GM18909 (cell line): ENCODE measurements around the gene MAP3K14.

Experiments
- ATAC-seq: cut with Tn5 transposase; IDR thresholded peaks from one replicate; pipeline ENCODE4 v1.9.1; 2021; ENCODE audit warnings: mild to moderate bottlenecking; ENCODE audit not compliant: unreplicated experiment, poor library complexity

The MAP3K14 gene

GRCh38 chr17:45287526-45288500, 29.0 kb downstream of the MAP3K14 start:
- ATAC-seq: no peak

DNA sequence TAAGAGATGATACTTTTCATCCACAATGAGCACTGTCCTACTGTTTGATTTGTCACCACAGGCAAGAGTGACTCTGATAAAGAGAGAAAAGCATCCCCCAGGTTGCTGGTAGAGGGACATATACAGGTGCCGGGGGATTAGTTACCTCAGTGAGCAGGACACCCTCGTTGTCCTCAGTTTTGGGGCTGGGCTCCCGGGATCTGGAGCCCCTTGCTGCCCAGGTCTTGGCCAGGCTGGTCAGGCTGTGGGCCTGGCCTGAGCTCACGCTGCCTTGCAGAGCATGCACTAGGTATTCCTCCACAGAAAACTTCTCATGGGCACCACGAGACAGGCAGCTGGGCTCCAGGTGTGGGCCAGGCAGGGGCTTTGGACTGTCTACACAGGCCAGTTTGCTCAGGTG, 30.5 kb downstream of the MAP3K14 start:
- no peak for ATAC-seq

- ATAC-seq: no peak
These were observed 32.4 kb downstream of the MAP3K14 start for GRCh38 chr17:45284176-45285140.

DNA sequence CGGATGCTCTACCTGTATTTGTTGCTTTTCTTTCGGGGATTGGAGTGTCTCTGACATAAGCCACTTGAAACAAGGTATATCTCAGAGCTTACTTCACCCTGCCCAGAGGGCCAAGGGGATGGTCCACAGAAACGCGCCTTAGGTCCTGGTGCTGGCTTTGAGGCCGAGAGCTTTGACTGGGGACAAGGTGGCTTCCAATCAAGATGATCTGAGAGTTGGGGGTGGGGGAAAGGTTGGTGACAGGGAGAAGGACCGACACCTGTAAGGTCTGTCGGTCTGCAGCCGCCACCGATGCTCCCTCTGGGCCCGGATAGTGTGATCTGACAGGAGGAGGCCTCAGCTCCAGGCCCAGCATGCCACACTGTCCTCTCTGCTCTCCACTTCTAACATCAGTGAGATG, 33.1 kb downstream of the MAP3K14 start:
- no peak for ATAC-seq

DNA sequence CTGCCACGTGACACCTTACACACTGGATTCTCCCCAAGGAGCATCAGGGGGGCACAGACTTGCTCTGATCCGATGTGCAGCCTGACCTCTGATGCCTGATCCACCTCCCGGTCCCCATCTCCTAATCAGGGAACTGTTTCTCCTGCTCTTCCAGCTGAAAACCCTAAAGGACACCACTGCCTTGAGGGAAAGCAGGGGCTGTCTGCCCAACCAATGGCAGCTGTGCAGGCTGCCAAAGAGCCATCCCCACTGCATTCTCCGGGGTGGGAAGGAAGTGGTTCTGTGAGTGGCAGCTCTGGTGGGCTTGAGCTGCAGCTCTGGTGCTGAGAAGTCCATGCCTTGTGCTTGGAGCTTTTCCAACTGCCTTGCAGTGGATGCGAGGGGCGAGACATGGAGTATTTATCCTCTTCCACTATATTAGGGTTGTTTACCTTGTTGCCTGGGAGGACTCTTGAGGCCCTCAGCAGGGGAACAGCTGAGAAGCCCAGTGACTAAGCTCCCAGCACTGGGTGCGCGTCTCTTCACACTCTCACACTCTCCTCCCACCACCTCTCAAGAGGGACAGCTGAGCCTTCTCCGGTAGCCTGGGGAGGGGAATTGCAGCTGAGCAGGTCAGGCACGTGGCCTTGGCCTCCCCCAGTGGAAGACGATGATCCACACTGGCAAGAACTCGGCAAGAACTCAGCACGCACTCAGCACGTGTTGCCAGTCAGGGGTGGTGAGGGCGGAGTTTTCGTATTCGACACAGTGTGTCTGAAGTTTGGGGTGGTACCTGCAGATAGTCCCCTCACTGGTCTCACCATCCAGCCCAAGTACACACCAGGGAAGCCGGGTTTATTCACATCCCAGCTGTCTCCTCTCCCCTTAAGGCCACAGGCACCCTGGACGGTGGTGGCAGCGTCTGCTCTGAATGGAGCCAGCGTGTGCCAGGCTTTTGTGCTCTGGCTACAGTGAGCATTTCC, 33.9 kb downstream of the MAP3K14 start:
- ATAC-seq: no peak

- no peak for ATAC-seq
These were observed 36.9 kb downstream of the MAP3K14 start for GRCh38 chr17:45279898-45280297.

- no peak for ATAC-seq
These were observed 38.8 kb downstream of the MAP3K14 start for GRCh38 chr17:45277992-45278391.

GRCh38 chr17:45277216-45277849, 39.5 kb downstream of the MAP3K14 start:
- no peak for ATAC-seq

- ATAC-seq: no peak
These were observed 40.8 kb downstream of the MAP3K14 start for GRCh38 chr17:45276031-45276430.

- no peak for ATAC-seq
These were observed 42.8 kb downstream of the MAP3K14 start for GRCh38 chr17:45274033-45274432.

GRCh38 chr17:45273551-45273957, 43.3 kb downstream of the MAP3K14 start:
- ATAC-seq: no peak

DNA sequence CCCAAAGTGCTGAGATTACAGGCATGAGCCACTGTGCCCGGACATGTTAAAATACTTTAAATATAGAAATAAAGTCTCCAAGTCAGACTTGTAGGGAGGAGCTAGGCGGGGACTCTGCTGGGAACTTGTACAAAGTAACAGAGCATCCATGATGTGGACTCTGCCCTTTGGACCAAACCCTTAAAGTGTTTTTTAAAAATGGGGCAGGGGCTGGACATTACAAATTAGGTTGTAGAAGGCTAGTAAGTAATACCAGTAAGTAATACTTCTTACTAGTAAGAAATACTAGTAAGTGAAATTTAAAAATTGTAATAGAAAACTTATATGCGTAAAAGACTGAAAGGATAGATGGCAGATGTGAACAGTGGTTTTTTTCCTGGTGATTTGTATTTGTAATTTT, 45.2 kb downstream of the MAP3K14 start:
- no peak for ATAC-seq

DNA sequence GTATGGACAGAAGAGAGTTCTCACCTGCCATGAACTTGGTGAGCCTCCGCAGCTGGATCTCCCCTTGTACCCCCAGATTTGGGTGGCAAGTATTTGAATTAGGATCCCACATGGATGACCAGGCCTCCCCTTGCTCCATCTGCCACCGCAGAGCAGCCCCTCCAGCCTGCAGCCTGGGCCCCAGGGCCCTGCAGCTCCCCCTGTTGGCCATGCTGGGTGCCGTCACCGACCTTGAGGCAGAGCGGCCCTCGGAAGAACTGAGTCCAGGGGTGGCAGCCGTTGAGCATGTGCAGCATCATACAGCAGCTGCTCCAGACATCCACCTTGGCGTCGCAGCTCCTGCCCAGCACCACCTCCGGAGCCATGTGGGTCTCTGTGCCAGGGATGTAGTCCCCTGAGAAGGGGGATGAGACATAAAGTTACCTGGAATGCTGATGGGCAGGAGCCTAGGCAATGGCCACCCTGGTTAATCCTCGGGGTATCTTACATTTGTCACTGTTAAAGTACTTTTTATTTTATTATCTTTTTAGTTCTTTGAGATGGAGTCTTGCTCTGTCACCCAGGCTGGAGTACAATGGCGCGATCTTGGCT, 45.9 kb downstream of the MAP3K14 start:
- no peak for ATAC-seq

DNA sequence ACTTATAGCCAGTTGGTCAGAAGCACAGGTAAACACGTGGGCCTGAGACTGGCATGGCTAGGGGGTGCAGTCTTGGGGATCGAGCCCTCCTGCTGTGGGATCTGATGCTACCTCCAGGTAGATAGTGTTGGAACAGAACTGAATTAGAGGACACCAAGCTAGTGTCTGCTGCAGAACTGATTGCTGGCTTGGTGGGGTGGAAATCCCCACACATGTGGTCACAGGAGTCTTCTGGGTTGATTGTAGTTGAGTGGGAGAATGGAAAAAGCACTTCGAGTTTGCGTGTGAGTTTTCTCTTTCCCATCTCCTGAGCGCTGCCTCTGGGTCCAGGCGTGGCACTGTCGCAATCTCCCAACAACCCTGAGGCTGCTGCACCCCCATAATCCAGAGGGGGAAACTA, 46.9 kb downstream of the MAP3K14 start:
- no peak for ATAC-seq

DNA sequence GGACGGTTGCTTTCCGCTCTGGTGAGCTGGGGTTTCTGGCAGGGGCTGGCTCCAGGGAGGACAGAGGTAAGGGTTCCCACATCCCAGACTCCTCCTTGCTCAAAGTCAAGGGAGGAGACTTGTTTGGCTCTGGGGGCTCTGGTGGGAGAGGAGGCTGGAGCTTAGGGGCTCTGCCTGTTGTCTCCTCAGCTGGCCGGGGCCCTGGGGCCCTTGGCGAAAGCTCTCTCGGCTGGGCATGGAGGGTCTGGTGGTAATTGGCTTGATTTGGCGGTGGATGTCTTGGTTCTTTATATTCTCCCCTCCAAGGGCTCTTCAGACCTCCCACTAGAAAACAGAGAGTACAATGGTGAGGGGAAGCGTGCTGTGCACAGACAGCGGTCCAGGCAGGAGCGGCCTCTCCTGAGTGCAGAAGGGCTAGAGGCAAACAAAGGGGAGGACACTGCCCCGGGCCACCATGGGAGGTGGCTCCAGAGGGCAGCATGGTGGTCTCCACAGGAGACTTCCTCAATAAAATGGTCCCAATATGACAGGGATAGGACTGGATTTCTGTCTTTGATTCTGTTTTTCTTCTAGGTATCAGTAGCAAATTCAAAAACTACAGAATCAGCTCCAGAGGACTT, 49.3 kb downstream of the MAP3K14 start:
- no peak for ATAC-seq

DNA sequence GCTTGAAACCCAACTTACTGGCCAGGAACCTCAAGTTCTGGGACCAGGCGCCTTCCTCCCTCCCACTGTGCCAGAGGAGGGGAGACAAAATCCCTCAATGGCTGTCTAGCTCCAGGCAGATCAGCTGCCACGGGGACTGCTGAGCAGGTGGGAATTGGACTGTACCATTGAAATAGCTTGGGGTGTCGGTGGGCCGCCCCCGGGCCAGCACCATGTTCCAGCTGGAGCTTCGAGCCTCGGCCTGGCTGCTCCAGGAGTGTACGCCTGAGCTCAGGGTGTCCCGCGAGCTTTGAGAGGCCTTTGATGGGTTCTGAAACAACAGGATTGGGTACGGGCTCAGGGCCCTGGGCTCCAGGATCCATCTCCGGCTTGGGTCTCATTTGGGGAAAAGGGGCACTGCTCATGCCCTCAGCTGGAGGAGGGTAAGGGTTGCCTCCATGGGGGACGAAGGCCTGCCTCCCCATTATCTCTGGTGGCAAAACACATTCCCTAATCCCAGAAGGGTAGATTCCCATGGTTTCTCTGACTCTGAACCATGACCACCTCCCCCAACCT, 50.4 kb downstream of the MAP3K14 start:
- ATAC-seq: no peak

GRCh38 chr17:45265821-45266220, 51.0 kb downstream of the MAP3K14 start:
- no peak for ATAC-seq

GRCh38 chr17:45264988-45265387, 51.8 kb downstream of the MAP3K14 start:
- no peak for ATAC-seq
